Pancreas (tissue), 10 donors: ENCODE measurements around the gene KIF16B. TPM values are rescaled to one million over a fixed set of nuclear protein-coding genes. Genes with fewer than 3 reads are reported as not detected.

Experiments
- ATAC-seq, 4 donors: fragments of 200-7000 bp; cut with Tn5 transposase; one replicate each; pipeline versions ENCODE4 v1.8.0 to v1.9.1; 2020; ENCODE audit warnings: mild to moderate bottlenecking in 4 of 4, moderate library complexity in 4 of 4
- DNase-seq, 6 donors: peaks; one replicate each; pipeline ENCODE4 v3.0.0-alpha.2; 2020
- FAIRE-seq: peaks from 2 replicates; lab custom pipeline; 2012; peaks lifted over from hg19 to GRCh38; lab: Jason Lieb, UNC
- H3K27ac ChIP-seq, 4 donors: fragments of 200-600 bp; sonication (generic); 1 replicate in 3 of 4; 2 replicates in 1 of 4; pipeline versions ENCODE4 v1.5.0 to v1.8.0; 2020
- H3K27me3 ChIP-seq, 4 donors: fragments of 200-600 bp; one replicate each; pipeline ENCODE4 v1.8.0; 2021
- H3K36me3 ChIP-seq, 3 donors: fragments of 200-600 bp; sonication (generic) in 1 of 3; one replicate each; pipeline versions ENCODE4 v1.5.0 to v1.8.0; 2020 to 2021
- H3K4me1 ChIP-seq, 3 donors: fragments of 200-600 bp; one replicate each; pipeline ENCODE4 v1.8.0; 2021
- H3K4me3 ChIP-seq, 4 donors: fragments of 200-600 bp; sonication (generic) in 2 of 4; one replicate each; pipeline versions ENCODE4 v1.5.0 to v1.8.0; 2020 to 2021
- H3K9me3 ChIP-seq, 4 donors: fragments of 200-600 bp; one replicate each; pipeline ENCODE4 v1.8.0; 2021
- CTCF ChIP-seq, 4 donors: fragments of 200-600 bp; sonication (generic) in 3 of 4; IDR thresholded peaks; one replicate each; pipeline versions ENCODE4 v1.5.0 to v1.8.0; 2021; ENCODE audit warnings: antibody characterized with exemption in 4 of 4
- WGBS, 2 donors: extraction: QIAGEN DNeasy Blood & Tissue Kit; methylation state at CpG; one replicate each; pipeline ENCODE4 v1.1.7; 2013; 5-methylcytosine and 5-hydroxymethylcytosine counted together
- intact Hi-C, 3 donors: fragments of 100-400 bp; cut with DNase I; formaldehyde crosslinking; loops; one replicate each; pipeline versions ENCODE4 v1.11.1 to v1.14.2; 2022
- polyA plus RNA-seq, 2 donors: library from polyadenylated mRNA; stranded (reverse); fragments of 200-250 nt; gene quantifications; one replicate each; pipeline ENCODE4 v1.2.3, GENCODE V29; 2013
- total RNA-seq, 6 donors: library from RNA; stranded (reverse); fragmentation: NEBNext Ultra II Directional in 4 of 6; extraction: Animal tissue kit (Norgen Biotek cat#: 25700) in 4 of 6; gene quantifications; one replicate each; pipeline versions ENCODE4 v1.2.1 to v1.2.4, GENCODE V29; 2021 to 2023
- donor health status: healthy with polysubstance abuse.
- donor health status: DM: no; HTN: no; CAD: no; lungs with moderate emphysema.
- donor health status: DM: no; HTN: no; CAD: no.
- donor health status: control.
- donor health status: control.
- donor health status: Bipolar disorder and iron deficiency.
- donor health status: DM: yes; HTN: yes; CAD: no.
- donor health status: DM: no; HTN: no; CAD: no.
- donor health status: DM: no; HTN: no; CAD: no.
- donor health status: DM: yes; HTN: yes; CAD: no.

KIF16B gene
- total and polyA plus RNA-seq, 8 donors: 4.4 to 12.2 (median 7.3) TPM

- H3K36me3 ChIP-seq: peaks cover 0 to 6% (median 5%) of the 10 kb centered on the region in 3 donors
- no peaks in the 10 kb centered on the region for H3K27me3 ChIP-seq
- WGBS, 2 donors: 80 to 83% methylated on average over 6 of the region's 6 CpGs
- H3K27ac ChIP-seq: no peak overlapping the region
- no peak for FAIRE-seq
- no peak for ATAC-seq
- H3K4me1 ChIP-seq: no peaks in the 10 kb centered on the region
- DNase-seq: no peak
- no peak overlapping the region for H3K4me3 ChIP-seq
- intact Hi-C loops: no loop called here
- H3K9me3 ChIP-seq: no peaks in the 10 kb centered on the region
- no peak for TF ChIP-seq CTCF (IDR thresholded peaks at IDR 0.05)
Measured at GRCh38 chr20:16405254-16405653, 168.0 kb downstream of the KIF16B start.

- Histone ChIP-seq H3K4me1 (no peaks in the 10 kb centered on the region), H3K36me3 (peaks cover 0 to 6% (median 5%) of the 10 kb centered on the region in 3 donors), H3K9me3 (no peaks in the 10 kb centered on the region), H3K27me3 (no peaks in the 10 kb centered on the region), H3K4me3 (no peak overlapping the region), H3K27ac (no peak overlapping the region)
- WGBS, 2 donors: 94 to 96% methylated on average over 9 of the region's 9 CpGs
- DNase-seq (no peak), ATAC-seq (no peak), FAIRE-seq (no peak)
- intact Hi-C loops: no loop called here
- no peak for TF ChIP-seq CTCF (IDR thresholded peaks at IDR 0.05)
Measured at GRCh38 chr20:16404640-16405039, 168.6 kb downstream of the KIF16B start.

- no peak for DNase-seq
Measured at GRCh38 chr20:16404171-16404570, 169.1 kb downstream of the KIF16B start.

GRCh38 chr20:16400234-16400633 is 173.0 kb downstream of the KIF16B start:
- Histone ChIP-seq H3K36me3 (peaks cover 0 to 5% (median 0%) of the 10 kb centered on the region in 3 donors), H3K27me3 (no peaks in the 10 kb centered on the region), H3K4me3 (no peak overlapping the region), H3K4me1 (peaks cover 0 to 5% (median 0%) of the 10 kb centered on the region in 3 donors), H3K27ac (no peak overlapping the region), H3K9me3 (no peaks in the 10 kb centered on the region)
- FAIRE-seq: no peak
- DNase-seq: no peak
- no peak for TF ChIP-seq CTCF (IDR thresholded peaks at IDR 0.05)
- no peak for ATAC-seq
- intact Hi-C loops: no loop called here

More at GRCh38 chr20:16404171-16404570, 169.1 kb downstream of the KIF16B start:
- TF ChIP-seq CTCF (IDR thresholded peaks at IDR 0.05): no peak
- 83 to 90% methylated on average over 5 of the region's 5 CpGs for WGBS, 2 donors
- H3K9me3 ChIP-seq: no peaks in the 10 kb centered on the region
- no peak for ATAC-seq
- no peak overlapping the region for H3K27ac ChIP-seq
- H3K4me3 ChIP-seq: no peak overlapping the region
- no peak for FAIRE-seq
- H3K36me3 ChIP-seq: peaks cover 0 to 6% (median 5%) of the 10 kb centered on the region in 3 donors
- no peaks in the 10 kb centered on the region for H3K27me3 ChIP-seq
- no peaks in the 10 kb centered on the region for H3K4me1 ChIP-seq
- intact Hi-C loops: no loop called here

- H3K36me3 ChIP-seq: peaks cover 0 to under 1% (median 0%) of the 10 kb centered on the region in 3 donors
- no peak overlapping the region for H3K4me3 ChIP-seq
- FAIRE-seq: no peak
- intact Hi-C loops: no loop called here
- ATAC-seq: no peak
- TF ChIP-seq CTCF (IDR thresholded peaks at IDR 0.05): no peak
- H3K27ac ChIP-seq: no peak overlapping the region
- H3K9me3 ChIP-seq: no peaks in the 10 kb centered on the region
- H3K27me3 ChIP-seq: no peaks in the 10 kb centered on the region
- no peak for DNase-seq
- H3K4me1 ChIP-seq: peaks cover 0 to 5% (median 0%) of the 10 kb centered on the region in 3 donors
Measured at GRCh38 chr20:16399801-16400200, 173.4 kb downstream of the KIF16B start.
